HG02759 (cell line): ENCODE data around the gene ZNF219.
"Not testable (repeated sequence)": the region's sequence is repeated elsewhere in the genome, so short reads cannot be mapped to it uniquely, and the experiment has no call there.

Experiments
- ATAC-seq: cut with Tn5 transposase; IDR thresholded peaks from one replicate; pipeline ENCODE4 v1.9.1; 2021; ENCODE audit warnings: mild to moderate bottlenecking, moderate library complexity; ENCODE audit not compliant: unreplicated experiment

The ZNF219 gene

GRCh38 chr14:21049271-21049673 lies 49.2 kb downstream of the ZNF219 start:
- ATAC-seq = no peak

GRCh38 chr14:21048638-21049037 lies 49.8 kb downstream of the ZNF219 start:
- no peak for ATAC-seq

- no peak for ATAC-seq
Measured at GRCh38 chr14:21047378-21047781, 51.1 kb downstream of the ZNF219 start.

GRCh38 chr14:21043974-21044618 lies 54.4 kb downstream of the ZNF219 start:
- ATAC-seq = no peak

- ATAC-seq = no peak
Measured at GRCh38 chr14:21043387-21043973, 55.0 kb downstream of the ZNF219 start.

- ATAC-seq = no peak
Measured at GRCh38 chr14:21042918-21043317, 55.5 kb downstream of the ZNF219 start.

- no peak for ATAC-seq
Measured at GRCh38 chr14:21041676-21042433, 56.6 kb downstream of the ZNF219 start, which contains the start of gene RNASE7. Gene RNASE7, plus strand, starts transcription at chr14:21042362. Its CDS starts 631 bp downstream, at chr14:21042993.

- ATAC-seq = not testable (repeated sequence)
Measured at GRCh38 chr14:21040941-21041340, 57.5 kb downstream of the ZNF219 start.

GRCh38 chr14:21040370-21040925 lies 58.0 kb downstream of the ZNF219 start:
- ATAC-seq = no peak
